Peyer's patch (tissue), 4 donors: ENCODE measurements around the gene NOL11. TPM values are rescaled to one million over a fixed set of nuclear protein-coding genes. Genes with fewer than 3 reads are reported as not detected.

Source experiments
- DNase-seq, 3 donors: peaks; one replicate each; pipeline ENCODE4 v3.0.0-alpha.2; 2017 to 2019
- H3K27ac ChIP-seq, 4 donors: fragments of 200-600 bp; sonication (generic); one replicate each; pipeline ENCODE4 v1.5.1; 2016 to 2019
- H3K27me3 ChIP-seq, 2 donors: fragments of 200-600 bp; sonication (generic); one replicate each; pipeline ENCODE4 v1.5.1; 2019
- H3K36me3 ChIP-seq, 3 donors: fragments of 200-600 bp; sonication (generic); one replicate each; pipeline ENCODE4 v1.5.1; 2016 to 2019
- H3K4me1 ChIP-seq, 4 donors: fragments of 200-600 bp; sonication (generic); one replicate each; pipeline ENCODE4 v1.5.1; 2016 to 2019
- H3K4me3 ChIP-seq, 4 donors: fragments of 200-600 bp; sonication (generic); 1 replicate in 3 of 4; 2 replicates in 1 of 4; pipeline ENCODE4 v1.5.1; 2016 to 2019; ENCODE audit warnings: mild to moderate bottlenecking in 1 of 4
- H3K9me3 ChIP-seq, 4 donors: fragments of 200-600 bp; sonication (generic); one replicate each; pipeline ENCODE4 v1.5.1; 2016 to 2019; ENCODE audit warnings: mild to moderate bottlenecking in 1 of 4
- POLR2A ChIP-seq, 2 donors: fragments of 450-650 bp; IDR thresholded peaks; one replicate each; pipeline ENCODE4 v1.5.1; 2017; ENCODE audit warnings: antibody characterized with exemption in 2 of 2, mild to moderate bottlenecking in 2 of 2, moderate library complexity in 2 of 2
- total RNA-seq, 4 donors: library from RNA; depleted of rRNA; stranded (reverse); fragments of >200 nt; gene quantifications; one replicate each; pipeline ENCODE4 v1.1.0, GENCODE V29; 2016
- TF ChIP-seq, protein P1 (sequence below), 6 experiments: fragments of 450-650 bp in 4 of 6; fragments of 200-600 bp in 2 of 6; sonication (generic) in 1 of 6; IDR thresholded peaks; one replicate each; pipeline ENCODE4 v1.5.1; 2017 to 2019; ENCODE audit warnings: antibody characterized with exemption in 6 of 6, mild to moderate bottlenecking in 3 of 6, moderate library complexity in 1 of 6

NOL11 gene
- 10 to 100 TPM; 20.3 to 92.4 (median 26.2) TPM for total RNA-seq

- Histone ChIP-seq H3K9me3 (no peaks in the 10 kb centered on the region), H3K4me1 (peaks cover 0 to 15% (median 5%) of the 10 kb centered on the region in 4 donors), H3K27me3 (no peaks in the 10 kb centered on the region), H3K27ac (peak within 1 kb of the TSS; percentile 80 to 91 (median 88)), H3K4me3 (peak within 1 kb of the TSS; percentile 71 to 93 (median 83)), H3K36me3 (peaks cover 0 to 25% (median 0%) of the 10 kb centered on the region in 3 donors)
- DNase-seq = peak; percentile 98 to 100 (median 99)
- TF ChIP-seq, protein P1, sequence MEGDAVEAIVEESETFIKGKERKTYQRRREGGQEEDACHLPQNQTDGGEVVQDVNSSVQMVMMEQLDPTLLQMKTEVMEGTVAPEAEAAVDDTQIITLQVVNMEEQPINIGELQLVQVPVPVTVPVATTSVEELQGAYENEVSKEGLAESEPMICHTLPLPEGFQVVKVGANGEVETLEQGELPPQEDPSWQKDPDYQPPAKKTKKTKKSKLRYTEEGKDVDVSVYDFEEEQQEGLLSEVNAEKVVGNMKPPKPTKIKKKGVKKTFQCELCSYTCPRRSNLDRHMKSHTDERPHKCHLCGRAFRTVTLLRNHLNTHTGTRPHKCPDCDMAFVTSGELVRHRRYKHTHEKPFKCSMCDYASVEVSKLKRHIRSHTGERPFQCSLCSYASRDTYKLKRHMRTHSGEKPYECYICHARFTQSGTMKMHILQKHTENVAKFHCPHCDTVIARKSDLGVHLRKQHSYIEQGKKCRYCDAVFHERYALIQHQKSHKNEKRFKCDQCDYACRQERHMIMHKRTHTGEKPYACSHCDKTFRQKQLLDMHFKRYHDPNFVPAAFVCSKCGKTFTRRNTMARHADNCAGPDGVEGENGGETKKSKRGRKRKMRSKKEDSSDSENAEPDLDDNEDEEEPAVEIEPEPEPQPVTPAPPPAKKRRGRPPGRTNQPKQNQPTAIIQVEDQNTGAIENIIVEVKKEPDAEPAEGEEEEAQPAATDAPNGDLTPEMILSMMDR (IDR thresholded peaks at IDR 0.05) = peak; percentile 90 to 99 (median 97)
- TF ChIP-seq POLR2A (IDR thresholded peaks at IDR 0.05) = peak; percentile 86 to 95
Observed at GRCh38 chr17:67717624-67718324, at the start of gene NOL11. NOL11 (plus strand) TSS chr17:67717936; CDS start chr17:67717948, 12 bp downstream.

GRCh38 chr17:67671493-67671892, 46.2 kb upstream of the NOL11 start:
- TF ChIP-seq, protein P1 (IDR thresholded peaks at IDR 0.05) = no peak
- TF ChIP-seq POLR2A (IDR thresholded peaks at IDR 0.05) = no peak
- no peak overlapping the region for H3K4me3 ChIP-seq
- DNase-seq = no peak
- no peaks in the 10 kb centered on the region for H3K4me1 ChIP-seq
- H3K36me3 ChIP-seq = peaks cover 0 to 6% (median 0%) of the 10 kb centered on the region in 3 donors
- H3K27ac ChIP-seq = no peak overlapping the region
- H3K27me3 ChIP-seq = no peaks in the 10 kb centered on the region
- H3K9me3 ChIP-seq = no peaks in the 10 kb centered on the region

GRCh38 chr17:67672592-67673335, 45.0 kb upstream of the NOL11 start:
- Histone ChIP-seq H3K4me1 (no peaks in the 10 kb centered on the region), H3K27me3 (no peaks in the 10 kb centered on the region), H3K9me3 (no peaks in the 10 kb centered on the region), H3K27ac (no peak overlapping the region), H3K36me3 (peaks cover 0 to 6% (median 0%) of the 10 kb centered on the region in 3 donors), H3K4me3 (no peak overlapping the region)
- TF ChIP-seq, protein P1 (IDR thresholded peaks at IDR 0.05) = no peak
- TF ChIP-seq POLR2A (IDR thresholded peaks at IDR 0.05) = no peak
- DNase-seq = no peak

DNA sequence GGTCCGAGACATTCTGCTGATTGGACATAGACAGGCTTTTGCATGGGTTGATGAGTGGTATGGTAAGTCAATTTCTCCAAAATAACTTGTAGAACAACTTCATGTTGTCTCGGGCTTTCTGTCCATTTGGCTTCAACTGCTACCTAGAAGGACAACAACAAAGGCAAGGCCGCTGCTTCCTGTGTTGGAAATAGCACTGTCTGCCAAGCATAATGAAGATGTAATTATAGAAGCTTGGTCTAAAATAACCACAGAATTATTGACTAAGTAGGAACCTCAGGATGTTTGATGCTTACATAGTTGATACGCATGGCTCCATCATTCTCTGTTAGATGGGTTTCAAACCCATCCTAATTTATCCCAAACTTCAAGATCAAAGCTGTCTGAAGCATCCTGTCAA, 42.3 kb upstream of the NOL11 start:
- no peak overlapping the region for H3K4me3 ChIP-seq
- TF ChIP-seq, protein P1 (IDR thresholded peaks at IDR 0.05) = no peak
- TF ChIP-seq POLR2A (IDR thresholded peaks at IDR 0.05) = no peak
- no peak for DNase-seq

DNA sequence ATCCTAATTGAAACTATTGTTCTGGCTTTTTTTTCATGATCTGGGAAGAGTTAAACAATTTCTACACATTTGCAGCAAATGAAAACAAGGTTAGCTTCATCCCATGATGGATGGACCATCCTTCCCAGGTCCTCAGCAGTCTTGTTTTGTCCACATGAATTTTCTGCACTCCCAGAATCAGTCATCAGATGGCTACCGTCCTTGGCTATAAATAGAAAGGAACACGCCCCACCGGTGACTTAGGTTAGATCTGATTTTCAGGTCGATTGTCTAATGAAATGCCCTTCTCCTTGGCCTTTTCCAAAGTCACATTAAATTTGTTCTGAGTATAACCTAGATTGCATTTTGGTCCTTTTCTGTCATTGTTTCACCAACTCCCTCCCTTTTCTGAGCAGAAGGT, 41.4 kb upstream of the NOL11 start:
- no peaks in the 10 kb centered on the region for H3K4me1 ChIP-seq
- no peak for TF ChIP-seq POLR2A (IDR thresholded peaks at IDR 0.05)
- TF ChIP-seq, protein P1 (IDR thresholded peaks at IDR 0.05) = no peak
- no peak for DNase-seq
- H3K27me3 ChIP-seq = no peaks in the 10 kb centered on the region
- H3K36me3 ChIP-seq = peaks cover 0 to 3% (median 0%) of the 10 kb centered on the region in 3 donors
- H3K9me3 ChIP-seq = no peaks in the 10 kb centered on the region
- no peak overlapping the region for H3K4me3 ChIP-seq
- no peak overlapping the region for H3K27ac ChIP-seq

More for the DNA sequence above, 42.3 kb upstream of the NOL11 start:
- H3K4me1 ChIP-seq = no peaks in the 10 kb centered on the region
- H3K27me3 ChIP-seq = no peaks in the 10 kb centered on the region
- H3K36me3 ChIP-seq = peaks cover 0 to 3% (median 0%) of the 10 kb centered on the region in 3 donors
- H3K9me3 ChIP-seq = no peaks in the 10 kb centered on the region
- H3K27ac ChIP-seq = no peak overlapping the region
